PC-9 (cell line): ENCODE measurements around the gene RPGRIP1. TPM values are rescaled to one million over a fixed set of nuclear protein-coding genes. Genes with fewer than 3 reads are reported as not detected.

ENCODE experiments used
- BruUV-seq: library from RNA; stranded (reverse); fragments of 400-500 nt; replicated peaks from 2 replicates; lab custom pipeline; 2021; lab: Mats Ljungman, UMichigan
- CTCF ChIA-PET: fragments of 300-600 bp; sonication (Branson Sonifier 250); formaldehyde crosslinking; loops from one replicate; lab custom pipeline; 2022; ENCODE audit warnings: antibody characterized with exemption; lab: Charles Lee
- POLR2A ChIA-PET: fragments of 300-600 bp; sonication (Branson Sonifier 250); formaldehyde crosslinking; loops from one replicate; lab custom pipeline; 2022; ENCODE audit warnings: antibody characterized with exemption; ENCODE audit not compliant: unreplicated experiment; lab: Charles Lee
- DNase-seq, 2 experiments: peaks; one replicate each; pipeline versions ENCODE4 v3.0.0 to v3.0.0-alpha.2; 2015 to 2022; ENCODE audit warnings: mixed read lengths in 1 of 2
- H2AFZ ChIP-seq: fragments of 200-600 bp; sonication (generic); 2 replicates; pipeline ENCODE4 v1.8.1; 2017; ENCODE audit warnings: antibody characterized with exemption
- H3F3A ChIP-seq: fragments of 200-600 bp; sonication (generic); 2 replicates; pipeline ENCODE4 v1.8.1; 2017; ENCODE audit warnings: antibody characterized with exemption, mild to moderate bottlenecking, low read depth; ENCODE audit not compliant: insufficient read depth
- H3K27ac ChIP-seq: fragments of 200-600 bp; sonication (generic); 2 replicates; pipeline ENCODE4 v1.6.1; 2016; ENCODE audit warnings: mixed run types
- H3K27me3 ChIP-seq: fragments of 200-600 bp; sonication (generic); 2 replicates; pipeline ENCODE4 v1.6.1; 2016; ENCODE audit warnings: low read depth, mixed run types; ENCODE audit not compliant: insufficient read depth
- H3K36me3 ChIP-seq: fragments of 200-600 bp; sonication (generic); 2 replicates; pipeline ENCODE4 v1.6.1; 2016; ENCODE audit warnings: low read depth, mixed run types
- H3K4me1 ChIP-seq: fragments of 200-600 bp; sonication (generic); replicated peaks from 2 replicates; pipeline ENCODE4 v1.6.1; 2016; ENCODE audit warnings: mixed run types; ENCODE audit not compliant: insufficient read depth
- H3K4me2 ChIP-seq: fragments of 200-600 bp; sonication (generic); 2 replicates; pipeline ENCODE4 v1.6.1; 2017; ENCODE audit warnings: mixed run types
- H3K4me3 ChIP-seq: fragments of 200-600 bp; sonication (generic); 2 replicates; pipeline ENCODE4 v1.6.1; 2016; ENCODE audit warnings: mixed run types
- H3K79me2 ChIP-seq: fragments of 200-600 bp; sonication (generic); 2 replicates; pipeline ENCODE4 v1.6.1; 2017; ENCODE audit warnings: low read depth, mixed run types
- H3K9me2 ChIP-seq: fragments of 200-600 bp; sonication (generic); 2 replicates; pipeline ENCODE4 v1.8.1; 2017; ENCODE audit warnings: mild to moderate bottlenecking; ENCODE audit not compliant: insufficient read depth
- H3K9me3 ChIP-seq: fragments of 200-600 bp; sonication (generic); 2 replicates; pipeline ENCODE4 v1.8.1; 2016; ENCODE audit warnings: low read depth; ENCODE audit not compliant: insufficient read depth
- H4K20me1 ChIP-seq: fragments of 200-600 bp; sonication (generic); 2 replicates; pipeline ENCODE4 v1.8.1; 2017; ENCODE audit not compliant: insufficient read depth
- EZH2 ChIP-seq: fragments of 200-600 bp; sonication (generic); IDR thresholded peaks from 2 replicates; pipeline ENCODE4 v1.8.0; 2017; ENCODE audit warnings: antibody characterized with exemption, low read depth
- intact Hi-C: fragments of 100-400 bp; cut with micrococcal nuclease; formaldehyde crosslinking; loops from one replicate; pipeline ENCODE4 v1.10.0; 2022; ENCODE audit not compliant: unreplicated experiment
- total RNA-seq: library from RNA; stranded (reverse); gene quantifications from 2 replicates; pipeline ENCODE4 v1.2.3, GENCODE V29; 2021
- TF ChIP-seq, protein P1 (sequence below): fragments of 200-600 bp; sonication (generic); conservative IDR thresholded peaks from 2 replicates; pipeline ENCODE4 v1.6.1; 2017; ENCODE audit warnings: mixed run types, antibody characterized with exemption, mild to moderate bottlenecking, moderate library complexity

Gene RPGRIP1
- total RNA-seq, 1 experiment from 2014 or later: 2.1 TPM

GRCh38 chr14:21309238-21309636 lies 29.4 kb downstream of the RPGRIP1 start:
- TSS peak; percentile 75 for BruUV-seq
- H2AFZ ChIP-seq: peak overlapping the region; percentile 94

DNA sequence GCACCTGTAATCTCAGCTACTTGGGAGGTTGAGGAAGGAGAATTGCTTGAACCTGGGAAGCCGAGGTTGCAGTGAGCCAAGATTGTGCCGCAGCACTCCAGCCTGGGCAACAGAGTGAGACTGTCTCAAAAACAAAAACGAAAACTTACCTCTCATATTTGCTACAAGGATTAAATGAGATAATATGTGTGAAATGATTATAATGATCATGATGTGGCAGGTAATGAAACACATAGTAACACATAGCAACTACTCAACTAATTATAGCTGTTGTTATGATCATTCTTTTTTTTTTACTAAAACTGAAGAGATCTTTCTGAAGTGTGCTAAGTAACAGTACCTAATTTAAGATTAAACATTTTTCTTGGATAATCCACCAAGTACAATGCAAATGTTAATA lies 30.1 kb downstream of the RPGRIP1 start:
- peaks cover 10% of the 10 kb centered on the region for H3F3A ChIP-seq
- no peaks in the 10 kb centered on the region for H4K20me1 ChIP-seq
- H3K4me2 ChIP-seq: no peak overlapping the region
- no TSS peak for BruUV-seq
- no peaks in the 10 kb centered on the region for H3K36me3 ChIP-seq
- peaks cover 12% of the 10 kb centered on the region for H3K4me1 ChIP-seq
- DNase-seq: no peak
- H3K9me2 ChIP-seq: no peaks in the 10 kb centered on the region
- ChIA-PET CTCF (no interaction called here), POLR2A (no interaction called here)
- H3K27me3 ChIP-seq: no peaks in the 10 kb centered on the region
- H3K9me3 ChIP-seq: no peaks in the 10 kb centered on the region
- TF ChIP-seq, protein P1, sequence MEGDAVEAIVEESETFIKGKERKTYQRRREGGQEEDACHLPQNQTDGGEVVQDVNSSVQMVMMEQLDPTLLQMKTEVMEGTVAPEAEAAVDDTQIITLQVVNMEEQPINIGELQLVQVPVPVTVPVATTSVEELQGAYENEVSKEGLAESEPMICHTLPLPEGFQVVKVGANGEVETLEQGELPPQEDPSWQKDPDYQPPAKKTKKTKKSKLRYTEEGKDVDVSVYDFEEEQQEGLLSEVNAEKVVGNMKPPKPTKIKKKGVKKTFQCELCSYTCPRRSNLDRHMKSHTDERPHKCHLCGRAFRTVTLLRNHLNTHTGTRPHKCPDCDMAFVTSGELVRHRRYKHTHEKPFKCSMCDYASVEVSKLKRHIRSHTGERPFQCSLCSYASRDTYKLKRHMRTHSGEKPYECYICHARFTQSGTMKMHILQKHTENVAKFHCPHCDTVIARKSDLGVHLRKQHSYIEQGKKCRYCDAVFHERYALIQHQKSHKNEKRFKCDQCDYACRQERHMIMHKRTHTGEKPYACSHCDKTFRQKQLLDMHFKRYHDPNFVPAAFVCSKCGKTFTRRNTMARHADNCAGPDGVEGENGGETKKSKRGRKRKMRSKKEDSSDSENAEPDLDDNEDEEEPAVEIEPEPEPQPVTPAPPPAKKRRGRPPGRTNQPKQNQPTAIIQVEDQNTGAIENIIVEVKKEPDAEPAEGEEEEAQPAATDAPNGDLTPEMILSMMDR: no peak
- no peak for TF ChIP-seq EZH2
- no peaks in the 10 kb centered on the region for H3K79me2 ChIP-seq
- H2AFZ ChIP-seq: no peak overlapping the region
- no peak overlapping the region for H3K4me3 ChIP-seq
- H3K27ac ChIP-seq: no peak overlapping the region
- intact Hi-C loops: loop anchor here (2.0 kb wide), 1 partner anchor 73 kb away; no protein-coding TSS in a partner anchor

More at GRCh38 chr14:21309238-21309636, 29.4 kb downstream of the RPGRIP1 start:
- no peak for DNase-seq
- Histone ChIP-seq H3K27me3 (no peaks in the 10 kb centered on the region), H3K9me3 (no peaks in the 10 kb centered on the region), H3K4me2 (peak overlapping the region; percentile 71), H3K4me3 (peak overlapping the region; percentile 52; the same call in 1 of the 2 replicates), H3K4me1 (peaks cover 12% of the 10 kb centered on the region), H3K27ac (peak overlapping the region; percentile 64), H3K36me3 (no peaks in the 10 kb centered on the region), H4K20me1 (no peaks in the 10 kb centered on the region), H3K79me2 (no peaks in the 10 kb centered on the region), H3K9me2 (no peaks in the 10 kb centered on the region), H3F3A (peaks cover 10% of the 10 kb centered on the region)
- intact Hi-C loops: loop anchor here (2.0 kb wide), 1 partner anchor 74 kb away; no protein-coding TSS in a partner anchor
- ChIA-PET POLR2A (interaction anchor here (0.7 kb wide), 2 partner anchors 11 to 128 kb away, joined by 4 to 7 read pairs; no protein-coding TSS in a partner anchor), CTCF (interaction anchor here (0.7 kb wide), 1 partner anchor 128 kb away, joined by 3 read pairs; no protein-coding TSS in a partner anchor)
- no peak for TF ChIP-seq EZH2
- TF ChIP-seq, protein P1: no peak

- peaks cover 10% of the 10 kb centered on the region for H3F3A ChIP-seq
- TF ChIP-seq EZH2: no peak
- TF ChIP-seq, protein P1: no peak
- no peak overlapping the region for H3K4me2 ChIP-seq
- H3K36me3 ChIP-seq: no peaks in the 10 kb centered on the region
- no peaks in the 10 kb centered on the region for H4K20me1 ChIP-seq
- H3K9me3 ChIP-seq: no peaks in the 10 kb centered on the region
- H3K4me3 ChIP-seq: no peak overlapping the region
- CTCF ChIA-PET: no interaction called here
- BruUV-seq: no TSS peak
- intact Hi-C loops: no loop called here
- no peak overlapping the region for H2AFZ ChIP-seq
- no peak overlapping the region for H3K27ac ChIP-seq
- no peak for DNase-seq
- no peaks in the 10 kb centered on the region for H3K9me2 ChIP-seq
- H3K4me1 ChIP-seq: peaks cover 12% of the 10 kb centered on the region
- POLR2A ChIA-PET: no interaction called here
- no peaks in the 10 kb centered on the region for H3K27me3 ChIP-seq
- no peaks in the 10 kb centered on the region for H3K79me2 ChIP-seq
Observed at GRCh38 chr14:21311614-21312013, 31.7 kb downstream of the RPGRIP1 start.
